ENCODE measurements around the gene DAPK1.
"Not testable (repeated sequence)": the region's sequence is repeated elsewhere in the genome, so short reads cannot be mapped to it uniquely, and the experiment has no call there.

The DAPK1 gene

DNA sequence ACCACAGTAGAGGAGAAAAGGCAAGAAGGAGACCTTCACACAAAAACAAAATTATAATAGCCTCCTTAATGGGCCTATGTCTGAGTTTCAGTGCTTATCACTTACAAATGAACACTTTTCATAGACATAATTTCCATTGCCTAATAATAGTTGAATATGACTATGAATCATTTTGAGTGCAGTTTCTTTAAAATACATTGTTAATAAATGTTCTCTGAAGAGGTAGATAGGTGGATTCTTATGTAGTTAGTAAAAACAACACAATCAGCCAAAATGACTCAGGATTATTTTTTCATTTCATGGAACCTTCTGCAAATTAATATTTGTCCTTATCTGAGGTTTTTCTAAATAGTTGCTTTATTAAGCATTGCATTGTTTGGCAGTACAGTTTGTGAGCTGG, 45.6 kb downstream of the DAPK1 start:
- H2AFZ ChIP-seq (ENCODE audit: low read length, unreplicated experiment): no peak overlapping the region
- H3K4me3 ChIP-seq (ENCODE audit: low read depth, low read length): no peak overlapping the region
- no peaks in the 10 kb centered on the region for H3K79me2 ChIP-seq (ENCODE audit: control insufficient read depth, insufficient read depth, low read length, unreplicated experiment)
- H3K4me1 ChIP-seq (ENCODE audit: control insufficient read depth, insufficient read depth, low read length, unreplicated experiment): peaks cover 30% of the 10 kb centered on the region
- H3K27ac ChIP-seq (ENCODE audit: low read depth, low read length): peak overlapping the region; percentile 42
- H3K36me3 ChIP-seq (ENCODE audit: insufficient read depth, low read length): no peaks in the 10 kb centered on the region
- no peaks in the 10 kb centered on the region for H3K27me3 ChIP-seq (ENCODE audit: insufficient read depth, low read length)

- Histone ChIP-seq H3K79me2 (ENCODE audit: control insufficient read depth, insufficient read depth, low read length, unreplicated experiment) (no peaks in the 10 kb centered on the region), H2AFZ (ENCODE audit: low read length, unreplicated experiment) (peak overlapping the region; percentile 60), H3K27me3 (ENCODE audit: insufficient read depth, low read length) (no peaks in the 10 kb centered on the region), H3K36me3 (ENCODE audit: insufficient read depth, low read length) (no peaks in the 10 kb centered on the region), H3K27ac (ENCODE audit: low read depth, low read length) (peak overlapping the region; percentile 36; the same call in 1 of the 2 replicates), H3K4me1 (ENCODE audit: control insufficient read depth, insufficient read depth, low read length, unreplicated experiment) (peaks cover 30% of the 10 kb centered on the region), H3K4me3 (ENCODE audit: low read depth, low read length) (0 out of 2 replicates have a peak overlapping the region, but pooled peaks have one; percentile 32)
Measured at GRCh38 chr9:87545858-87546257, 48.2 kb downstream of the DAPK1 start.

DNA sequence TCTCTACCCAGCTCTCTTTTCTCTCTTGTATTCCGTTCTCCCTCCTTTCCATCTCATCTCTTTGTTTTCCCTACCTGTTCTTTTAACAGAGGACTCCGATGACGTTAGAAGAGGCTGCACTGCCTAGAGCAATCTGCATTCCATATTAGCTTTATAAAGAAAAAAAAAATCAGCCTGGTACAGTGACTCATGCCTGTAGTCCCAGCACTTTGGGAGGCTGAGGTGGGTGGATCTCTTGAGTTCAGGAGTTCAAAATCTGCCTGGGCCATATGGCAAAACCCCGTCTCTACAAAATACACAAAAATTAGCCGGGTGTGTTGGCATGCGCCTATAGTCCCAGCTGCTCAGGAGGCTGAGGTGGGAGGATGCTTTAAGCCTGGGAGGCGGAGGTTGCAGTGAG, 49.0 kb downstream of the DAPK1 start:
- Histone ChIP-seq H3K79me2 (ENCODE audit: control insufficient read depth, insufficient read depth, low read length, unreplicated experiment) (no peaks in the 10 kb centered on the region), H3K27me3 (ENCODE audit: insufficient read depth, low read length) (no peaks in the 10 kb centered on the region)

DNA sequence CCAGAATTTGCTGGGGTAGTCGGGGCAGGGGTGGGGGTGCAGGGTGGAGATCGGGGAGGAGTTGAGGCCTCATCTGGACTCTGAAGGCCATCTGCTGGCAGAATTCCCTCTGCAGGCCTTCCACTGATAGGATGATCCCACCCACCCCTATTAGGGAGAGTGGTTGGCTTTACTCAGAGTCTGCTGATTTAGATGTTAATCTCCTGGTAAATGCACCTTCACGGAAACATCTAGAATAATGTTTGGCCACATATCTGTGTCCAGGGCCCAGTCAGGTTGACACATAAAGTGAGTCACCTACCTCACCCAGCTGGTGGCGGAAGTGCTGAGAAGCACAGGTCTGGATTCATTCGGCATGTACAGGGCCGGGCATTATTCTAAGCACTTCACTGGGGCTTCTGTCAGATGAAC, 50.0 kb downstream of the DAPK1 start:
- Histone ChIP-seq H3K79me2 (ENCODE audit: control insufficient read depth, insufficient read depth, low read length, unreplicated experiment) (no peaks in the 10 kb centered on the region), H3K27me3 (ENCODE audit: insufficient read depth, low read length) (no peaks in the 10 kb centered on the region), H2AFZ (ENCODE audit: low read length, unreplicated experiment) (no peak overlapping the region), H3K4me1 (ENCODE audit: control insufficient read depth, insufficient read depth, low read length, unreplicated experiment) (peaks cover 27% of the 10 kb centered on the region), H3K4me3 (ENCODE audit: low read depth, low read length) (no peak overlapping the region), H3K27ac (ENCODE audit: low read depth, low read length) (no peak overlapping the region), H3K36me3 (ENCODE audit: insufficient read depth, low read length) (no peaks in the 10 kb centered on the region)

More for the DNA sequence above, 49.0 kb downstream of the DAPK1 start:
- Histone ChIP-seq H3K4me1 (ENCODE audit: control insufficient read depth, insufficient read depth, low read length, unreplicated experiment) (peaks cover 30% of the 10 kb centered on the region), H3K36me3 (ENCODE audit: insufficient read depth, low read length) (no peaks in the 10 kb centered on the region), H2AFZ (ENCODE audit: low read length, unreplicated experiment) (no peak overlapping the region), H3K4me3 (ENCODE audit: low read depth, low read length) (no peak overlapping the region), H3K27ac (ENCODE audit: low read depth, low read length) (peak overlapping the region; percentile 36; the same call in 1 of the 2 replicates)

GRCh38 chr9:87548159-87548558, 50.5 kb downstream of the DAPK1 start:
- Histone ChIP-seq H3K4me3 (ENCODE audit: low read depth, low read length) (no peak overlapping the region), H3K36me3 (ENCODE audit: insufficient read depth, low read length) (no peaks in the 10 kb centered on the region), H3K27ac (ENCODE audit: low read depth, low read length) (no peak overlapping the region), H2AFZ (ENCODE audit: low read length, unreplicated experiment) (no peak overlapping the region), H3K79me2 (ENCODE audit: control insufficient read depth, insufficient read depth, low read length, unreplicated experiment) (no peaks in the 10 kb centered on the region), H3K4me1 (ENCODE audit: control insufficient read depth, insufficient read depth, low read length, unreplicated experiment) (peaks cover 23% of the 10 kb centered on the region), H3K27me3 (ENCODE audit: insufficient read depth, low read length) (no peaks in the 10 kb centered on the region)

DNA sequence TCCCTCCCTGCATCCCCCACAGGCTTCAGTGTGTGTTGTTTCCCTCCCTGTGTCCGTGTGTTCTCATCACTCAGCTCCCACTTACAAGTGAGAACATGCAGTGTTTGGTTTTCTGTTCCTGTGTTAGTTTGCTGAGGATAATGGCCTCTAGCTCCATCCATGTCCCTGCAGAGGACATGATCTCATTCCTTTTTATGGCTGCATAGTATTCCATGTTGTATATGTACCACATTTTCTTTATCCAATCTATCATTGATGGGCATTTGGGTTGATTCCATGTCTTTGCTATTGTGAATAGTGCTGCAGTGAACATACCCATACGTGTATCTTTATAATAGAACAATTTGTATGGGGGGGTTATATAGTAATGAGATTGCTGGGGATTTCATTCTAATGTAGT, 51.4 kb downstream of the DAPK1 start:
- H3K79me2 ChIP-seq (ENCODE audit: control insufficient read depth, insufficient read depth, low read length, unreplicated experiment); H3K27ac ChIP-seq (ENCODE audit: low read depth, low read length); H3K4me3 ChIP-seq (ENCODE audit: low read depth, low read length); H3K27me3 ChIP-seq (ENCODE audit: insufficient read depth, low read length); H3K36me3 ChIP-seq (ENCODE audit: insufficient read depth, low read length); H2AFZ ChIP-seq (ENCODE audit: low read length, unreplicated experiment): not testable (repeated sequence)
- H3K4me1 ChIP-seq (ENCODE audit: control insufficient read depth, insufficient read depth, low read length, unreplicated experiment): peaks cover 17% of the 10 kb centered on the region

GRCh38 chr9:87549791-87550190, 52.1 kb downstream of the DAPK1 start:
- H3K4me3 ChIP-seq (ENCODE audit: low read depth, low read length): no peak overlapping the region
- H3K36me3 ChIP-seq (ENCODE audit: insufficient read depth, low read length): no peaks in the 10 kb centered on the region
- no peaks in the 10 kb centered on the region for H3K79me2 ChIP-seq (ENCODE audit: control insufficient read depth, insufficient read depth, low read length, unreplicated experiment)
- peaks cover 17% of the 10 kb centered on the region for H3K4me1 ChIP-seq (ENCODE audit: control insufficient read depth, insufficient read depth, low read length, unreplicated experiment)
- no peaks in the 10 kb centered on the region for H3K27me3 ChIP-seq (ENCODE audit: insufficient read depth, low read length)
- no peak overlapping the region for H2AFZ ChIP-seq (ENCODE audit: low read length, unreplicated experiment)
- no peak overlapping the region for H3K27ac ChIP-seq (ENCODE audit: low read depth, low read length)

DNA sequence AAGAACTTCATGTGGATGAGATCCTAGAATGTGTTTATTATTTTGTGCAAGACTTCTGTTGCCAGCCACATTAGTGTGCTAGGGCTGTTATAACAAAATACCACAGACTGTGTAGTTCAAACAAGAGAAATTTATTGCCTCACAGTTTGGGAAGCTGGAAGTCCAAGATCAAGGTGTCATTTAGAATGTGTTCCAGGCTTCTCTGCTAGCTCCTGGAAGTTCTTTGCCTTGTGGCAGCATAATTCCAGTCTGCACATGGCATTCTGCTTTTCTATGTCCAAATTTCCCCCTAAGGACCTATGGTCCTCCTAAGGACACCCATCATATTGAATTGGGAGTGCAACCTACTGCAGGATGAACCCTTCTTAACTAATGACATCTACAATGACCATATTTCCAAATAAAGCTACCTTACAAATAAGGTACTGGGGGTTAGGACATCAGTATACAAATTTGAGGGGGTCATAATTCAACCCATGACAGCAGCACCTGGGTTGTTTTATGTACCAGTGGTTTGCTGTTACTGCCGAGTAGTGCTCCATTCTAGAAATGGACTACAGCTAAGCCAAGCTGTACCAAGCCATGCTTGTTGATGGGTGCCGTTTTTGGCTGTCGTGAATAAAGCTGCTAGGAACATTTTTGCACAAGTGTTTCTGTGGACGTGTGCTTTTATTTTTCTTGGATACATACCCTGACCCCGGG, 52.7 kb downstream of the DAPK1 start:
- Histone ChIP-seq H3K27ac (ENCODE audit: low read depth, low read length) (no peak overlapping the region), H2AFZ (ENCODE audit: low read length, unreplicated experiment) (no peak overlapping the region), H3K4me1 (ENCODE audit: control insufficient read depth, insufficient read depth, low read length, unreplicated experiment) (peaks cover 17% of the 10 kb centered on the region), H3K36me3 (ENCODE audit: insufficient read depth, low read length) (no peaks in the 10 kb centered on the region), H3K4me3 (ENCODE audit: low read depth, low read length) (no peak overlapping the region), H3K79me2 (ENCODE audit: control insufficient read depth, insufficient read depth, low read length, unreplicated experiment) (no peaks in the 10 kb centered on the region), H3K27me3 (ENCODE audit: insufficient read depth, low read length) (no peaks in the 10 kb centered on the region)

DNA sequence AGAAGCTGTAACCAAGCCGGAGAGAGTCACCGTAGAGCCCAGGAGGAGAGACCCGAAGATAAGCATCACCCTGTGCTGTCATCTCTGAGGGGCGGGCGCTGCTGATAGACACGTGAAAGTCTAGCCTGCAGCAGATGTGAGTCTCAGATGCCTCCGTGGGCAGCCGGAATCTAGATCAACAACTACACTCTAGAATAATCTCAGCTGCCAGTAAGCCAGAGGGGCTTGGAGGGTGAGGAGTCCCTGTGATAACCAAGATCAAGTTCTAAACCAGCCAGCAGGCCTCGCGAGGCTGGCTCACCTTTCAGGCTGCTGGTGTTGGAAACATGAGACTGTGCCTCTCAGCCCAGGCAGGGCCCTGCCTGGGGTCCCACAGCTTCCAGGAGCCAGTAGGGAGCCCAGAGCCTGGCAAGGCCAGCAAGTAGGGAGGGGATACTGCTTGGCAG, 54.1 kb downstream of the DAPK1 start:
- Histone ChIP-seq H3K27ac (ENCODE audit: low read depth, low read length) (no peak overlapping the region), H3K4me1 (ENCODE audit: control insufficient read depth, insufficient read depth, low read length, unreplicated experiment) (peaks cover 5% of the 10 kb centered on the region)

GRCh38 chr9:87554171-87554910, 56.7 kb downstream of the DAPK1 start:
- Histone ChIP-seq H2AFZ (ENCODE audit: low read length, unreplicated experiment) (no peak overlapping the region), H3K36me3 (ENCODE audit: insufficient read depth, low read length) (no peaks in the 10 kb centered on the region), H3K27ac (ENCODE audit: low read depth, low read length) (no peak overlapping the region), H3K4me3 (ENCODE audit: low read depth, low read length) (no peak overlapping the region), H3K79me2 (ENCODE audit: control insufficient read depth, insufficient read depth, low read length, unreplicated experiment) (no peaks in the 10 kb centered on the region), H3K27me3 (ENCODE audit: insufficient read depth, low read length) (no peaks in the 10 kb centered on the region), H3K4me1 (ENCODE audit: control insufficient read depth, insufficient read depth, low read length, unreplicated experiment) (no peaks in the 10 kb centered on the region)

More for the DNA sequence above, 54.1 kb downstream of the DAPK1 start:
- H2AFZ ChIP-seq (ENCODE audit: low read length, unreplicated experiment): no peak overlapping the region
- H3K27me3 ChIP-seq (ENCODE audit: insufficient read depth, low read length): no peaks in the 10 kb centered on the region
- H3K79me2 ChIP-seq (ENCODE audit: control insufficient read depth, insufficient read depth, low read length, unreplicated experiment): no peaks in the 10 kb centered on the region
- H3K36me3 ChIP-seq (ENCODE audit: insufficient read depth, low read length): no peaks in the 10 kb centered on the region
- H3K4me3 ChIP-seq (ENCODE audit: low read depth, low read length): no peak overlapping the region

DNA sequence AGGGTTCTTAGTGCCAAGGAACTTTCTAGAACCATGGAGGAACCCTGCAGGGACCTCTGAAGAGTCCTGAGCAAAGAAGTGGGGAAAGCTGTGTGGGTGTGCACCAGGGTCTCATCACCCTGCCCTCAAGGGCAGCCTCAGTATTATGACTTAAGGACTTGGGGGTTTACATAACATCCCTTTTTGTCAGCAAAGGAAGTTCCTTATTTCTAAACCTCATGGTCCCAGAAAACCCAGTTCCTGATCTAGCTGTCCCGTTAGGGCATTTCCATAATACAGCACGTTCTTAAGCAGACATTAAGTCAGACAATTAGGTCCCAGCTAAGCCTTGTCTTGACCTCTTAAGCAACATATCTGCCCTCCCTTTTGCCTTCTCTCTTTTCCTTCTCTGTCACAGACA, 57.3 kb downstream of the DAPK1 start:
- Histone ChIP-seq H2AFZ (ENCODE audit: low read length, unreplicated experiment) (no peak overlapping the region), H3K79me2 (ENCODE audit: control insufficient read depth, insufficient read depth, low read length, unreplicated experiment) (no peaks in the 10 kb centered on the region), H3K27me3 (ENCODE audit: insufficient read depth, low read length) (no peaks in the 10 kb centered on the region), H3K4me1 (ENCODE audit: control insufficient read depth, insufficient read depth, low read length, unreplicated experiment) (no peaks in the 10 kb centered on the region), H3K4me3 (ENCODE audit: low read depth, low read length) (no peak overlapping the region), H3K27ac (ENCODE audit: low read depth, low read length) (no peak overlapping the region), H3K36me3 (ENCODE audit: insufficient read depth, low read length) (no peaks in the 10 kb centered on the region)

Measured in ACC112 (cell line).